Umbilical cord (tissue), 2 donors: ENCODE data around the gene EBI3. TPM values are rescaled to one million over a fixed set of nuclear protein-coding genes. Genes with fewer than 3 reads are reported as not detected.
A peak's percentile ranks its signal among the peaks of the same experiment; 100 is the strongest.
"Not testable (repeated sequence)": the region's sequence is repeated elsewhere in the genome, so short reads cannot be mapped to it uniquely, and the experiment has no call there.

Source experiments
- DNase-seq: peaks from one replicate; pipeline ENCODE4 v3.0.0-alpha.2; 2015; ENCODE audit warnings: low spot score
- total RNA-seq: library from RNA; depleted of rRNA; stranded (reverse); fragments of >200 nt; gene quantifications from one replicate; pipeline ENCODE4 v1.2.3, GENCODE V29; 2014; ENCODE audit warnings: low replicate concordance; ENCODE audit not compliant: insufficient read depth

Gene EBI3
- not detected for total RNA-seq

GRCh38 chr19:4229179-4229931 is at the start of gene EBI3:
TSS of gene EBI3 (plus strand) at chr19:4229523. CDS start at chr19:4229551, 28 bp downstream.
- peak; percentile 38 for DNase-seq

- no peak for DNase-seq
Measured at GRCh38 chr19:4181053-4181508, 48.2 kb upstream of the EBI3 start.

GRCh38 chr19:4182084-4182810 is 47.1 kb upstream of the EBI3 start, which contains the start of the genes ANKRD24 and SIRT6:
TSS of gene ANKRD24 (plus strand) at chr19:4182689. CDS start at chr19:4186426, 3,737 bp downstream.
TSS of gene SIRT6 (minus strand) at chr19:4182563. CDS start at chr19:4182539, 24 bp downstream.
- peak; percentile 96 for DNase-seq

DNA sequence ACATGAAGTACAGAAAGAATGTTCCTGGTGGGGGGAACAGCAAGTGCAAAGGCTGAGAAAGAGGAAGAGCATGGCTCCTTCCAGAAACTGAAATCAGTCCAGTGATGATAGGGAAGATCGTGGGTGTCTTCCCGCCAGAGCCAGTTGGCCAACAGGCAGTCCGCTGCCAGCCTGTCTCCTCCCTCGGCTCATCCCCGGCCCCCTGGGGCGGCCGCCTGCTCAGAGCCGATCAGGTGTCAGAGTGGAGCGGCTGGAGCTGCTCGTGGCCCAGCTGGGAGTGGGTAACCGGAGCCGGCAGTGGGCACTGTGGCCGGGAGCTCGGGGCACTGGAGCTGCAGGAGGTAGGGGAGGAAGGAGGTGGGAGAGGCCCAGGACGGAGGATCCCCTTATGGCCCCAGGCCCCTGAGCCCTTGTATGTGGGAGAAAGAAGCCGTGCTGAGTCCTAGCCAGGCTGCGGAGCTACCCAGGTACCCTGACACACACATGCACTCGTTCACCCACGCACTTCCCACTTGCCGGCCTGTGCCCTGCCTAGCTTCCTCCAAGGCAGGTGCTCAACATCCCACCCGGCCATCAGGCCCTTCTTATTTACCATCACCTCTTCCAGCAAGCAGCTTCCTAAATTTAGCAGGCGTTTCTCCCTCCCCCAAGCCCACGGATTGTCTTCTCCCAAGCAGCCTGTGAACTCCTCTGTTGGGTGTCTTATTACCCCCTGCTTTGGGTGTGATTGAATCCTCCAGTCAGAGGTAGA is 45.2 kb upstream of the EBI3 start:
- no peak for DNase-seq

GRCh38 chr19:4184718-4185352 is 44.5 kb upstream of the EBI3 start:
- DNase-seq: no peak

DNA sequence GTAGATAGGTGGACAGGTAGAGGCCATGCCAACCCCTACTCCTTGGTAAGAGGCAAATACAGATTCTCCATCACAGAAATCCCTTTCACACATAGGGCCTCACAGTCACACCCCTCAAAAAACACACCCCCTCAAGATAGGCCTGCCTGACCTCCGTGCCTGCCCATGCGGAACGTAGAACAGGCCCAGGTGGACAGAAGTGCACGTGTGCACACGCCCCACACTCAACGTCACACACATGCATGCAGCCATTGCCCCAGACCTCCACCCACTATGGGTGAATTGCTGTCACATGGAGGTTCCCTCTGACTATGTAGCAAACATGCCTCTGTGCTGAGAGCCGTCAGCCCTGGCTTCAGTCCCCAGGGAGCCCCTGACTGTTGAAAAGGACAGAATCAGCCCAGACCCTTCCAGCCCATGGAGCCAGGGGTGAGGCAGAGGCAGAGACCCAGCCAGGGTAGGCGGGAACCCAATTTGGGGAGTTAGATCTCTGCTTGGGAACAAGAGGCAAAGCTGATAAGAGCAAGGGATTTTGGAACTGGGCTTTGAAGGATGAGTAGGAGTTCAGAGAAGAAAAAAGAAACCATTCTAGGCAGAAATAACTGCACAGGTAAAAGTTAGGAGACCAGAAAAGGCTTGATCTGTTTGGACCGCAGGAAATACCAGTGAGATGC is 43.8 kb upstream of the EBI3 start:
- DNase-seq: no peak

DNA sequence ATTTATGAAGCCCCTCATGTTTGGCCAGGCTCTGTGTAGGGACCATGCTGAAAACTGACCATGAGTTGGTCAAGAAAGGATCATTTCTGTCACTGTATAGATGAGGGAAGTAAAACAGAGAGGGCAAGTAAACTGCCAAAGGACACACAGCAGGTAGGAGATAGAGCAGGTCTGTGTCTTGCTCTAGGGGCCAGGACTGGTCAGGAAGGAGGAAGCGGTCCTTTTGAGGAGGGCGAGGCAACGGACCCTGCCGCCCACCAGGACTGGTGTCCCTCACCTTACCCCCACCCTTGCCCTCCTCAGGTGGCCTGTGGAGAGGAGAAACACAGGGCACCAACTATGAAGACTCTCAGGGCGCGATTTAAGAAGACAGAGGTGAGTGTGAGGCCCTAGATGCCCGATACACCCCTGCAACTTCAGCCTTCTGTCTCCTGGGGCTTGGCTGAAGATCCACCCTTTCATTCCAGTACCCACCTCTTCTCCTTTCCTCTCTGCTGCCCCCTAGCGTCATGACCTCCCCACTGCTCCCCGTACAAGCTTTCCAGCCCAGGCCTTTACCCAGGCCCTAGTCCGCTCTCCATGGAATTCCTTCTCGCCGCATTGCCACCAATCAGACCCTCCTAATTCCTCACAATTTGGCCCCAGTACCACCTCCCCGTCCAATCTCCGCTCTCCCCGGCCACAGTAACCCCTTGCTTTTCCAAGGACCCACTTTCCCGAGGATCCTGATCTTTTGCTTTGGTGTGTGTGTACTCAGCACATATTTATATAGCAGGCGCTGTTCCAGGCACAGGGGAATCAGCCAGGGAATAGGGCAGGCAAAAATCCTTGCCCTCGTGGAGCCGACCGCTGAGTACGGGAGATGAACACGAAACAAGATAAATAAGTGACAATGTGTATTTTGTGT is 43.0 kb upstream of the EBI3 start:
- peak; percentile 53 for DNase-seq

GRCh38 chr19:4187313-4188122 is 41.8 kb upstream of the EBI3 start:
- DNase-seq: no peak

DNA sequence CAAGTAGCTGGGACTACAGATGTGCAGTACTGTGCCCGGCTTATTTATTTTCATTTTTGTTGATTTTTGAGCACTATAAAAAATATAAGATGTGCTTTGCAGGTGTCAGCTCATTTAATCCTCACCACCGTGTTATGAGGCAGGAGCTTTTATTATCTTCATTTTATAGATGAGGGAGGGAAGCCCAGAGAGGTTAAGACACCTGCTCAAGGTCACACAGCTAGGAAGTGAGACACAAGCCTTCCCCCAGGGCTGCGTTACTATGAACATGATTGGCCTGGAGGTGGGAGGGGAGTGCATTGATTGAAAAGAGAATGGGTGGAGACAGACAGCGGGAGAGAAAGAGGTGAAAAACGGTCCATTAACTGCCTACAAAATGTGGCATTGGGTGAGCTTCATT is 39.7 kb upstream of the EBI3 start:
- DNase-seq: no peak

DNA sequence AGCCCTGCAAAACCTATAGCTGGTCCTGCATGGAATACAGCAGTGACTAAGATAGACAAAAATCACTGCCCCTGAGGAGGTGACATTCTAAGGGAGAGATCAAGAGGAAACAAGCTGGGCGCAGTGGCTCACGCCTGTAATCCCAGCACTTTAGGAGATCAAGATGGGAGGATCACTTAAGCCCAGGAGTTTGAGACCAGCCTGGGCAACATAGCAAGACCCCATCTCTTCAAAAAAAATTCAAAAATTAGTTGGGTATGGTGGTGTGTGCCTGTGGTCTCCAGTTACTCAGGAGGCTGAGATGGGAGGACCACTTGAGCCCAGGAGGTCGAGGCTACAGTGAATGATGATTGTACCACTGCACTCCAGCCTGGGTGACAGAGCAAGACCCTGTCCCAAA is 36.8 kb upstream of the EBI3 start:
- not testable (repeated sequence) for DNase-seq

GRCh38 chr19:4194353-4194752 is 35.0 kb upstream of the EBI3 start:
- DNase-seq: no peak

GRCh38 chr19:4196009-4196408 is 33.3 kb upstream of the EBI3 start:
- no peak for DNase-seq

DNA sequence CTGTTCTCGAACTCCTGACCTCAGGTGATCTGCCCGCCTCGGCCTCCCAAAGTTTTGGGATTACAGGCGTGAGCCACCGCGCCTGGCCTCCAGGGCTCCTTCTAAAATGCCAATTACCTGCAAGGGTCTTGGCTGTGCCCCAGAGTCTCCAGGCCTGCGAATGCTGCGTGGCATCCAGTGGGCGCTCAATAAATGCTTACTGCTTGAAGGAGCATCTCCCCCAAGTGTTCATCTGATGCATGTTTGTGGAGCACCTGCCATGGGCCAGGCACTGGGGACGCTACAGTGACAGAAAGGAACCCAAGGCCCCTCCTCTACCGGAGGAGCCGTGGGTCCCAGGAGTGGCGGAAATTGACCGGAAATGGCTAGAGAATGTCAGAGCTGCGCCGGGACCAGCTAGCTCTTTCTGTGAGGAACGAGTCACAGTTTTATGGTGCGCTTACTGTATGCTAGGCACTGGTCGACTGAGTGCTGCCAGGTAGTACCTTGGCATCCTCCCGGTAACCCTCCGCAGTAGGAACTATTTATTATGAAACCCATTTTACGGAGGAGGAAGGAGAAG is 32.7 kb upstream of the EBI3 start:
- no peak for DNase-seq

- DNase-seq: no peak
Measured at GRCh38 chr19:4197228-4197624, 32.1 kb upstream of the EBI3 start.

GRCh38 chr19:4197625-4198466 is 31.5 kb upstream of the EBI3 start:
- no peak for DNase-seq

GRCh38 chr19:4198467-4199126 is 30.7 kb upstream of the EBI3 start:
- no peak for DNase-seq

DNA sequence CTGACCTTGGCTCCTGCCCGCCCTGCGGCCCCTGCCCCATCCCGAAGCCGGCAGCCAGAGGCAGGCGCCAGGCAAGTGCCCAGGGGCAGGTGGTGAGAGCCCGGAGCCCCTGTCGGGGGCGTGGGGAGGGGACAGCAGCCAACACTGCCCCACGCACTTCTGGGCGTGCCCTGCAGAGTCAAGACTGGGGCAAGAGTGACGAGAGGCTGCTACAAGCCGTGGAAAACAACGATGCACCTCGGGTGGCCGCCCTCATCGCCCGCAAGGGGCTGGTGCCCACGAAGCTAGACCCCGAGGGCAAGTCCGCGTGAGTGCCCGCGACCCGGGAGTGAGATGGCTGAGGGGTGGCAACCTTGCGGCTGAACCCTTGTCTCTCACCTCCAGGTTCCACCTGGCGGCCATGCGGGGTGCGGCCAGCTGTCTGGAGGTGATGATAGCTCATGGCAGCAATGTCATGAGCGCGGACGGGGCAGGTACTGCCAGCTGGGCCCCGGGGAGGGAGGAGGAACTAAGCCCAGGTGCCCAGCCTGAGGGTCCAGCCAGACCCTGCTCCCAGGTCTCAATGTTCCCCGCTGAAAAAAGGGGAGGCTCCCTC is 29.5 kb upstream of the EBI3 start:
- no peak for DNase-seq
